ENCODE results near the gene ADAMTS9. TPM values are rescaled to one million over a fixed set of nuclear protein-coding genes. Genes with fewer than 3 reads are reported as not detected.
A peak's percentile ranks its signal among the peaks of the same experiment; 100 is the strongest.

Gene ADAMTS9
- total and polyA plus RNA-seq, 10 of the 15 experiments (the other 5 are each of a cell fraction or from before 2014, with no cell fraction given) = 0.08 TPM; not detected in 9

- TF ChIP-seq CEBPB (IDR thresholded peaks at IDR 0.05; ENCODE audit: borderline replicate concordance in 1 of 2, low read depth in 2 of 2, low read length in 2 of 2) (no peak), TCF7 (IDR thresholded peaks at IDR 0.05; ENCODE audit: borderline replicate concordance) (no peak), ZNF274 (IDR thresholded peaks at IDR 0.05; ENCODE audit: insufficient read depth, insufficient read length) (no peak), CHD2 (IDR thresholded peaks at IDR 0.05; ENCODE audit: borderline replicate concordance, low read depth, low read length) (no peak), IKZF2 (IDR thresholded peaks at IDR 0.05) (no peak), POU2F2 (IDR thresholded peaks at IDR 0.05; ENCODE audit: borderline replicate concordance, low read depth, low read length) (no peak), NFYB (IDR thresholded peaks at IDR 0.05; ENCODE audit: insufficient read depth, low read depth, low read length) (no peak)
Measured at GRCh38 chr3:64518950-64519349, 168.8 kb downstream of the ADAMTS9 start (continued).

DNA sequence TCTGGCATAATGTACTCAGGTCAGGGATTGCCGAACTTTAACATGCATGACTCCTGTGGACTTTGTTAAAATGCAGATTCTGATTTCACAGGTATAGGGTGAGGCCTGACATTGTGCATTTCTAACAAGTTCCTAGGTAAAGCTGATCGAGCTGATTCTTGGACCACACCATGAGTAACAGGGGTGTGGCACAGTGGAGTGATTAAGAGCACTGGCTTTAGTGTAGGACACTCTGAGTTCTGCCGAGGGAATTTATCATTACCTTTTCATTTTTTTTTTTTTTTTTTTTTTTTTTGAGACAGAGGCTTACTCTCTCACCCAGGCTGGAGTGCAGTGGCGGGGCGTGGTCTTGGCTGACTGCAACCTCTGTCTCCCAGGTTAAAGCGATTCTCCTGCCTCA, 169.3 kb downstream of the ADAMTS9 start:
- Histone ChIP-seq H4K20me1 (ENCODE audit: control insufficient read depth, insufficient read depth) (no peaks in the 10 kb centered on the region), H3K4me2 (ENCODE audit: control insufficient read depth, insufficient read depth) (no peak overlapping the region), H3K27ac (ENCODE audit: control insufficient read depth, insufficient read depth) (no peak overlapping the region), H3K4me1 (ENCODE audit: control insufficient read depth, insufficient read depth, low read length) (no peaks in the 10 kb centered on the region), H3K79me2 (ENCODE audit: control insufficient read depth, insufficient read depth, low read length) (no peaks in the 10 kb centered on the region), H3K27me3 (replicated peaks in 1 of 2; ENCODE audit: control insufficient read depth in 2 of 2, insufficient read depth in 2 of 2, low read length in 1 of 2) (no peaks in the 10 kb centered on the region), H3K9ac (ENCODE audit: control insufficient read depth, insufficient read depth, low read length) (no peak overlapping the region), H3K36me3 (ENCODE audit: control insufficient read depth in 2 of 2, insufficient read depth in 2 of 2, low read length in 1 of 2) (no peaks in the 10 kb centered on the region), H3K9me3 (replicated peaks; ENCODE audit: control insufficient read depth, insufficient read depth, low read length) (no peaks in the 10 kb centered on the region), H2AFZ (ENCODE audit: control insufficient read depth, low read depth, low read length) (no peak overlapping the region), H3K4me3 (no peak overlapping the region)
- TF ChIP-seq NFXL1 (IDR thresholded peaks at IDR 0.05; ENCODE audit: borderline replicate concordance) (peak; percentile 44; the same call in 1 of the 2 replicates), BACH1 (IDR thresholded peaks at IDR 0.05; ENCODE audit: borderline replicate concordance) (no peak)
- FAIRE-seq (no peak), DNase-seq (ENCODE audit: low read depth, low spot score) (no peak), ATAC-seq (no peak)
- ChIA-PET POLR2A (no interaction called here), RAD21 (ENCODE audit: unreplicated experiment) (no interaction called here), SMC1A (ENCODE audit: uncharacterized antibody, unreplicated experiment) (interaction anchor here (0.7 to 1.2 kb wide), 2 partner anchors 8 to 13 kb away, joined by 3 read pairs; no protein-coding TSS in a partner anchor), CTCF (interaction anchor here (0.8 to 5.5 kb wide), 4 partner anchors 9 to 1153 kb away, joined by 3 to 38 read pairs (median 8); no protein-coding TSS in a partner anchor)
- 22% methylated on average over 6 of the region's 6 CpGs for WGBS (ENCODE audit: insufficient coverage, insufficient replicate concordance, low lambda C conversion rate, missing lambda C conversion rate)
- intact Hi-C loops (cut with micrococcal nuclease; ENCODE audit: unreplicated experiment) = no loop called here
- BruUV-seq (replicated peaks) = no TSS peak
- in situ Hi-C loops (cut with MboI) = no loop called here
